Measurements from ENCODE around the gene DEDD2.

The DEDD2 gene

GRCh38 chr19:42228641-42229040, 11.2 kb upstream of the DEDD2 start:
- DNase-seq (ENCODE audit: low read depth in 2 of 2), result no peak

- DNase-seq (ENCODE audit: low read depth in 2 of 2), result no peak
Measured at GRCh38 chr19:42226886-42227285, 9.4 kb upstream of the DEDD2 start.

DNA sequence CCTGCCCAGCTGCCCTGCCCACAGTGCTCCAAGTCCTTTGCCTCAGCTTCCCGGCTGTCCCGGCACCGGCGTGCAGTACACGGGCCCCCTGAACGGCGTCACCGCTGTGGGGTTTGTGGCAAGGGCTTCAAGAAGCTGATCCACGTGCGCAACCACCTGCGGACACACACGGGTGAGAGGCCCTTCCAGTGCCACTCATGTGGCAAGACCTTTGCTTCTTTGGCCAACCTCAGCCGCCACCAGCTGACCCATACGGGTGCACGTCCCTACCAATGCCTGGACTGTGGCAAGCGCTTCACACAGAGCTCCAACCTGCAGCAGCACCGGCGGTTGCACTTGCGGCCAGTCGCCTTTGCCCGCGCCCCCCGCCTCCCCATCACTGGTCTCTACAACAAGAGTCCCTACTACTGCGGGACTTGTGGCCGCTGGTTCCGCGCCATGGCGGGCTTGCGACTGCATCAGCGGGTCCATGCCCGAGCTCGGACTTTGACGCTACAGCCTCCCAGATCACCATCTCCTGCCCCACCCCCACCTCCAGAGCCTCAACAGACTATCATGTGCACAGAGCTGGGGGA, 8.3 kb upstream of the DEDD2 start:
- no peak for DNase-seq (ENCODE audit: low read depth in 2 of 2)

DNA sequence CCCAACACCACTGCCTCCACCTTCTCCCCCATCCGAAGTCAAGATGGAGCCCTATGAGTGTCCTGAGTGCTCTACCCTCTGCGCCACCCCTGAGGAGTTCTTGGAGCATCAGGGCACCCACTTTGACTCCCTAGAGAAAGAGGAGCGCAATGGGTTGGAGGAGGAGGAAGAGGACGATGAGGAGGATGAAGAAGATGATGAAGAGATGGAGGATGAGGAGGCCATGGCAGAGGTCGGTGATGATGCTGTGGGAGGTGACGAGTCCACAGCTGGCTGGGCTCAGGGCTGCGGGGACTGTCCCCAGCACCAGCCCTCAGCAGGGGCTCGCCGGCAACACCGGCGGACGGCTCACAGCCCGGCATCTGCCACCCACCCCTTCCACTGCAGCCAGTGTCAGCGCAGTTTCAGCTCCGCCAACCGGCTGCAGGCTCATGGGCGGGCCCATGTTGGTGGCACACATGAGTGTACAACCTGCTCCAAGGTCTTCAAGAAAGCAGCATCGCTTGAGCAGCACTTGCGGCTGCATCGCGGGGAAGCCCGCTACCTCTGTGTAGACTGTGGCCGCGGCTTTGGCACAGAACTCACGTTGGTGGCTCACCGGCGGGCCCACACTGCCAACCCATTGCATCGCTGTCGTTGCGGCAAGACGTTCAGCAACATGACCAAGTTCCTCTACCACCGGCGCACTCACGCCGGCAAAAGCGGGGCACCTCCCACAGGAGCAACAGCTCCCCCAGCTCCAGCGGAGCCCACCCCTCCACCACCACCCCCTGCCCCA, 7.7 kb upstream of the DEDD2 start:
- DNase-seq (ENCODE audit: low read depth in 2 of 2), result no peak

GRCh38 chr19:42220751-42221097, 3.2 kb upstream of the DEDD2 start:
- no peak for DNase-seq (ENCODE audit: low read depth in 2 of 2)

DNA sequence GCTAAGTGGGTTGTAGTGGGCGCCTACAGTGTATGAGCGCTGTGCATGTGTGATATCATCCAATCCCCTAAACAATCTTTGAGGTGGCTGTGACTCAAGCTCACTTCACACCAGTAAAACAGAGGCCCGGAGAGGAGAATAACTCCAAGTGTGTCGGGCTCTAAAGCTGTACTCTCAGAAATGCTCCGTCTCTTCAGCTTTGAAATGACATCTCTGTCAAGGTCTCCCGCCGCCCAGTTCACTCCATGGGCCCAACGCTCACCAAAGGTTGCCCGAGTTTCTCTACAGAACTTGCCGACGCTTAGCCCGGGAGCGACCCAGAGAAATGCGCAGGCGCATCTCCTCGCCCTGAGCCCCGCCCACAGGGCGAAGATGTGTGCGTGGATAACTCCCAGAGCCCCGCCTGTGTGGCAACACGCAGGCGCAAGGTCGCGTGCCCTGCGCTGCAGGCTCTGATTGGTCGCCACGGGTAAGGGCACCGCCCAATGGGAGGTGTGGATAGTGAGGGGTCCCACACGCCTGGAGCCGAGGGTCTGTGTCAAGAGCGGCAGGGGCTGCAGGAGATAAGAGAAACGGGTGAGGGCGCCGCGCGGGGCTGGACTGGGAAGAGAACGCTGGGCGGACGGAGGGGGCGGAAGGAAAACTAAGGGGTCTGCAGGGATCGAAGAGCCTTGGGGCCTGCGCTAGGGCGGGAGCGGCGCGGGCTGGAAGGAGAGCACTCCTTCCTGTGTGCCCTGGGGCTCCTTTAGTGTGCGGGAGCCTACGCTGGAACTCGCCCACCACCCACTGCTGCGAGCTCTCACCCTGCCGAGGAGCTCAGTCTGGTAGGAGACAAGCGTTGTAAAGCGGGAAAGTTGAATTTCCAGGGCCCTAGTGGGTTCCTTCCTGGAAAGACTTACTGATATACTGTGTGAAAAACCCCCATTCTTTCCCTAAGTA, 2.6 kb upstream of the DEDD2 start, which contains the start of gene ZNF526:
Gene ZNF526, plus strand, starts transcription at position 501 of the 939 bp plus-strand sequence. CDS start 4,092 bp downstream, outside the sequence.
- DNase-seq (ENCODE audit: low read depth in 2 of 2), result peak; percentile 91 to 94

- DNase-seq (ENCODE audit: low read depth in 2 of 2), result no peak
Measured at GRCh38 chr19:42216653-42217519, 591 bp downstream of the DEDD2 start.

DNA sequence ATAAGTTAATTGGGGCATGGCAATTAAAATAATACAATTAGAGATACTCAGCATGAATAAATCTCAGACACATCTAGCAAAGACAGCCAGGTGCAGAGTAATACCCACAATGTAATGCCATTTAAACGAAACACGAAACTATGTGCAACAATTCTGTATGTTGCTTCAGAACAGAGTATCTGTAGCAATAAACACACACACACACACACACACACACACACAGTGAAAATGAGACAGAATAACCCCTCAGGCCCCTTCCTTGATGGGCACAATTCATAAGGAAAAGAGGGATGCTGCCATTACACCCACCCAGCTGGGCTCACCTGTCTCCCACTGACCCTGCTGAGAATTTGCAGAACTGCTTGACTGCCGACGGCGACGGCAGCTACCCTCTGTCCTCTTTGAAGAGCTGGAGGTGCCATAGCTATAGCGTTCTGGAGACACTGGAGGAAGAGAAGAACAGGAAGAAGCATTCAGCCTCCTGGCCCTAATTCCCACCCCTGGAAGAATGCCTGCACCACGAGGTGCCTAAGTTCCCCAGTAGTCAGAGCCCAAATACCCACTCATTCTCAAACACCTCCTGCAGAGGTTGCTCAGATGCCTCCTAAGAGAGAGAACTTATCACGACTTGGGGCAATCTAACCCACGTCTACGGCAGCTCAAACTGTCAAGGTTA, 2.5 kb downstream of the DEDD2 start:
- DNase-seq (ENCODE audit: low read depth in 2 of 2), result no peak

GRCh38 chr19:42212886-42213285, 4.6 kb downstream of the DEDD2 start:
- DNase-seq (ENCODE audit: low read depth in 2 of 2), result no peak

DNA sequence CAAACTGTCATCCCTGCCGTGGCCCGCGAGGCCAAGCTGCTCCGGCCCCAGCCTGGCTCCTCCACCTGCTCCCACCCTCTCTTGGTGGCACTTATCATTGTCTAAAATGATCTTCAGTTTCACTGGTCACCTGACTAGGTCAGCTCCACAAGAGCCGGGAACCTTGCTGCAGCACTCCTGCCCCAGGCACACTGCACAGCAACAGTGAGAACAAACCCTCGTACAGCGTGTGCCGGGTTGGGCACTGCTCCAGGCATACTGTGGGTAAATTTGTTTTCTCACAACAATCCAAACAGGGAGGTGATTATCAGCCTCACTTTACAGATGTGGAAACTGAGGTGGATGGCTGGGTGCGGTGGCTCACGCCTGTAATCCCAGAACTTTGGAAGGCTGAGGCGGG, 8.9 kb downstream of the DEDD2 start:
- no peak for DNase-seq (ENCODE audit: low read depth in 2 of 2)

DNA sequence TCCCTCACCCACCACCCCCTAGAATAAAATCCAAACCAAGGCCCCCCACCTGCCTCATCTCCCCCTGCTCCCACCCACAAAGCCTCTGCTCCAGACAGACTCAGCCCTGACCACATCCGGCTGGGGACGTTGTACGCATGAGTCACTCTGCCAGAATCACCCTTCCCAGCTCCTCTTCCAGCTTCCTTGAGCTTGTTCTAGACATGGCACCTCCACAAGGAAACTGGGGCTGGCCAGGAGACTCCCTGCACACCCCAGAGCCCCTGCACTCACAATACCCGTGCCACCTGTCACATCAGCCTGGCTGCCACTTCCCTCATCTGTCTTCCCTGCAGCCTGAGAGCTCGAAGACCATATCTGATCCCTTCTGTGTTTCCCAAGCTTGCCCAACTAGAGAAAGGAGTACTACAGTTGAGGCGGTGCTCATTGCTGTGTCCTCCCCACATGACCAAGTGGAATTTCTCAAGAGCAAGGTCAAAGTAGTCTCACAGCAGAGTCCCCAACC, 9.7 kb downstream of the DEDD2 start:
- DNase-seq (ENCODE audit: low read depth in 2 of 2), result no peak

GRCh38 chr19:42206871-42207755, 10.4 kb downstream of the DEDD2 start:
- no peak for DNase-seq (ENCODE audit: low read depth in 2 of 2)

GRCh38 chr19:42204664-42205063, 12.8 kb downstream of the DEDD2 start:
- DNase-seq (ENCODE audit: low read depth in 2 of 2), result no peak

DNA sequence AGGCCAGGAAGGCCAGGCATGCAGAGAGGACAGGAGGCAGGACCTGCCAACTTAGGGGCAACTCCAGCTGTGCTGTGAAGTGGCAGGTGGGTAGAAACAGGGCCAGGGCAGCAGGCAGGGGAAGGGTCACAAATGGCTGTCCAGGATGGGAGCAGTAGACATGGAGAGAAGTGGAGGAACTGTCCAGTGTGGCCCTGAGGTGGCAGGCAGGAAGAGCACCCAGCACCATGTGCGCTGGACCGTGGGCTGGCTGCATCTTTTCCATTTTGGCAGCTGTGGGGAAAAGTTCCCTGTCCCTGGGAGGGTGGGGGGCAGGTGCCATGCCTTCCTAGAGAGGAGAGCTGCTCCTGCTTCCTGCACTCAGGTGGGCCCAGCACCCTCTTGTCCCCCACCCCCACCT, 13.8 kb downstream of the DEDD2 start:
- no peak for DNase-seq (ENCODE audit: low read depth in 2 of 2)

GRCh38 chr19:42202290-42202880, 15.1 kb downstream of the DEDD2 start:
- DNase-seq (ENCODE audit: low read depth in 2 of 2), result no peak

DNA sequence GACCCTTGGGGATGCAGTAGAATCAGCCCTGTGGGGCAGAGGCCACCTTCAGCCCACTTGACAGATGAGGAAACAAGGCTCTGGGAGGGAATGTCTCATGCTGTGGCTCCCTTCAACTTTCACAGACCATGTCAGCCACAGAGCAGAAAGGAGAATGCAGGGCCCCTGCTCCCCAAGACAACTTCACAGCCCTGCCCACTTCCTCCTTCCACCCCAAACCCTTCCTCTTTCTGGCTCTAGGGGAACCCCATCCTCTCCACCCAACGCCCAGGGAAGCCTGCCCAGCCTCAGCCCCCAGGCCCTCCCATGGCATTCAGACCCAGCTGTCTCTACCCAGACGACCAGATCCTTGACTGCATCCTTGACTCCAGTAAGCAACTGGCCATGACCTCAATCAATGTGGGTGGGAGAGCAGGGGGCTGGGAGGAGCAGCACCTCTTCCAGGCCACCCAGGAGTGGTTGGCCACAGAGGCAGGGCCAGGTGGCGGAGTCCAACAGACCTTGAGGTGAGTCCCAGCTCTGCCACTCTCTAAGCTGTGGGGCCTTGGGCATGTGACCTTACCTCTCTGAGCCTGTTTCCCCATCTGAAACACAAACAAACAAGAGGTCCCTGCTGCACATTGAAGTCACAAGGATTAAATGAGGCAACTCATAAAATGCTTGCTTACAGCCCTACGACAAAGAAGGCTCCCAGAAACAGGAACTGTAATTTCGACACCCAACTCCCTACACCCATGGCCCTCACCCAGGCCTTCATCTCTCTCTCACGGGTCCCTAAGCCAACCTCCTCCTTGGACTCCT, 15.8 kb downstream of the DEDD2 start:
- DNase-seq (ENCODE audit: low read depth in 2 of 2), result no peak

GRCh38 chr19:42200116-42200715, 17.3 kb downstream of the DEDD2 start:
- no peak for DNase-seq (ENCODE audit: low read depth in 2 of 2)

All from stimulated activated CD8-positive, alpha-beta memory T cell treated with anti-CD3 and anti-CD28 coated beads, Interleukin-7, amount 100 ng/mL, for 1 hour (primary cell).